Right atrium auricular region (tissue), 2 donors: ENCODE data around the gene GTPBP1. TPM values are rescaled to one million over a fixed set of nuclear protein-coding genes. Genes with fewer than 3 reads are reported as not detected.

Experiments
- DNase-seq: peaks from one replicate; pipeline ENCODE4 v3.0.0-alpha.2; 2019; ENCODE audit warnings: low spot score
- H3K27ac ChIP-seq, 2 donors: fragments of 200-600 bp; sonication (generic); 1 replicate in 1 of 2; 2 replicates in 1 of 2; pipeline ENCODE4 v1.5.1; 2016 to 2019
- H3K27me3 ChIP-seq, 2 donors: fragments of 200-600 bp; sonication (generic); one replicate each; pipeline versions ENCODE4 v1.5.1 to v1.6.0; 2017 to 2019
- H3K36me3 ChIP-seq: fragments of 200-600 bp; sonication (generic); one replicate; pipeline ENCODE4 v1.5.1; 2016
- H3K4me1 ChIP-seq, 2 donors: fragments of 200-600 bp; sonication (generic); one replicate each; pipeline versions ENCODE4 v1.5.1 to v1.6.0; 2017 to 2019
- H3K4me3 ChIP-seq, 2 donors: fragments of 200-600 bp; sonication (generic); 1 replicate in 1 of 2; 2 replicates in 1 of 2; pipeline ENCODE4 v1.5.1; 2017 to 2019; ENCODE audit warnings: mild to moderate bottlenecking in 1 of 2, moderate library complexity in 1 of 2
- H3K9me3 ChIP-seq, 2 donors: fragments of 200-600 bp; sonication (generic); one replicate each; pipeline ENCODE4 v1.5.1; 2019
- CTCF ChIP-seq, 2 donors: fragments of 200-600 bp; sonication (generic); IDR thresholded peaks; one replicate each; pipeline ENCODE4 v1.5.1; 2019; ENCODE audit warnings: antibody characterized with exemption in 2 of 2
- total RNA-seq, 2 donors: library from RNA; depleted of rRNA; stranded (reverse); fragments of >200 nt; gene quantifications; one replicate each; pipeline ENCODE4 v1.1.0, GENCODE V29; 2016

GTPBP1 gene
- total RNA-seq, 2 donors from 2014 or later = 23.2 to 32.2 TPM

- peak overlapping the region; percentile 95 to 97 for H3K27ac ChIP-seq
- no peak for TF ChIP-seq CTCF (IDR thresholded peaks at IDR 0.05)
These were observed 1.1 kb downstream of the GTPBP1 start for GRCh38 chr22:38706901-38707195.

GRCh38 chr22:38707346-38707745, 1.6 kb downstream of the GTPBP1 start:
- Histone ChIP-seq H3K27ac (peak overlapping the region; percentile 95 to 97), H3K36me3 (peaks cover 11% of the 10 kb centered on the region), H3K4me3 (peak overlapping the region in 1 of 2 donors; percentile 71), H3K27me3 (no peaks in the 10 kb centered on the region), H3K4me1 (peaks cover 0 to 43% of the 10 kb centered on the region in 2 donors), H3K9me3 (no peaks in the 10 kb centered on the region)
- no peak for TF ChIP-seq CTCF (IDR thresholded peaks at IDR 0.05)
- no peak for DNase-seq

More at GRCh38 chr22:38706901-38707195, 1.1 kb downstream of the GTPBP1 start:
- Histone ChIP-seq H3K36me3 (peaks cover 6% of the 10 kb centered on the region), H3K27me3 (no peaks in the 10 kb centered on the region), H3K4me1 (peaks cover 0 to 38% of the 10 kb centered on the region in 2 donors), H3K4me3 (peak overlapping the region; percentile 71 to 92), H3K9me3 (no peaks in the 10 kb centered on the region)
- DNase-seq = no peak

GRCh38 chr22:38707984-38708383, 2.2 kb downstream of the GTPBP1 start:
- no peak overlapping the region for H3K27ac ChIP-seq
- H3K4me3 ChIP-seq = no peak overlapping the region
- no peaks in the 10 kb centered on the region for H3K9me3 ChIP-seq
- DNase-seq = no peak
- H3K36me3 ChIP-seq = peaks cover 12% of the 10 kb centered on the region
- no peak for TF ChIP-seq CTCF (IDR thresholded peaks at IDR 0.05)
- H3K27me3 ChIP-seq = no peaks in the 10 kb centered on the region
- H3K4me1 ChIP-seq = peaks cover 0 to 49% of the 10 kb centered on the region in 2 donors

- Histone ChIP-seq H3K27me3 (no peaks in the 10 kb centered on the region), H3K9me3 (no peaks in the 10 kb centered on the region), H3K4me3 (no peak overlapping the region), H3K36me3 (peaks cover 12% of the 10 kb centered on the region), H3K27ac (no peak overlapping the region), H3K4me1 (peaks cover 0 to 62% of the 10 kb centered on the region in 2 donors)
- no peak for DNase-seq
- no peak for TF ChIP-seq CTCF (IDR thresholded peaks at IDR 0.05)
These were observed 3.6 kb downstream of the GTPBP1 start for GRCh38 chr22:38709306-38709705.

- Histone ChIP-seq H3K9me3 (no peaks in the 10 kb centered on the region), H3K4me3 (no peak overlapping the region), H3K27ac (no peak overlapping the region), H3K27me3 (no peaks in the 10 kb centered on the region), H3K4me1 (peaks cover 0 to 64% of the 10 kb centered on the region in 2 donors), H3K36me3 (peaks cover 12% of the 10 kb centered on the region)
- TF ChIP-seq CTCF (IDR thresholded peaks at IDR 0.05) = no peak
- no peak for DNase-seq
These were observed 4.6 kb downstream of the GTPBP1 start for GRCh38 chr22:38710351-38710750.

- no peak for DNase-seq
- H3K9me3 ChIP-seq = no peaks in the 10 kb centered on the region
- H3K4me1 ChIP-seq = peaks cover 0 to 67% of the 10 kb centered on the region in 2 donors
- H3K36me3 ChIP-seq = peaks cover 12% of the 10 kb centered on the region
- H3K27me3 ChIP-seq = no peaks in the 10 kb centered on the region
- H3K27ac ChIP-seq = no peak overlapping the region
- no peak overlapping the region for H3K4me3 ChIP-seq
- TF ChIP-seq CTCF (IDR thresholded peaks at IDR 0.05) = no peak
These were observed 5.1 kb downstream of the GTPBP1 start for GRCh38 chr22:38710866-38711265.
